ENCODE data around the gene SLCO2B1. TPM values are rescaled to one million over a fixed set of nuclear protein-coding genes. Genes with fewer than 3 reads are reported as not detected.

Gene SLCO2B1
- total and polyA plus RNA-seq, 2 of the 8 experiments (the other 6 are each of a cell fraction or from before 2014, with no cell fraction given), result 0.03 TPM; not detected in 1

GRCh38 chr11:75133976-75134375 lies 16.9 kb upstream of the SLCO2B1 start:
- H3K23ac ChIP-seq (ENCODE audit: insufficient read length), result no peak overlapping the region
- H3K14ac ChIP-seq (ENCODE audit: insufficient read length), result no peak overlapping the region
- no peaks in the 10 kb centered on the region for H4K20me1 ChIP-seq (replicated peaks in 1 of 2; ENCODE audit: control insufficient read depth in 1 of 2, insufficient read depth in 2 of 2, low read length in 2 of 2)
- no peak overlapping the region for H3K9ac ChIP-seq (replicated peaks in 1 of 4; ENCODE audit: extremely low read depth in 1 of 4, low read depth in 3 of 4, low read length in 3 of 4)
- no peak overlapping the region for H2AFZ ChIP-seq (ENCODE audit: low read length)
- H4K5ac ChIP-seq (ENCODE audit: insufficient read length, low read depth, low read length), result no peak overlapping the region
- no peak overlapping the region for H2BK120ac ChIP-seq (replicated peaks; ENCODE audit: low read depth, low read length)
- H2BK15ac ChIP-seq (ENCODE audit: low read length), result no peak overlapping the region
- no peaks in the 10 kb centered on the region for H3K23me2 ChIP-seq (ENCODE audit: low read depth, low read length)
- H4K91ac ChIP-seq (replicated peaks; ENCODE audit: insufficient read length, low read length), result no peak overlapping the region
- POLR2A ChIA-PET (ENCODE audit: partially characterized antibody), result no interaction called here
- H2BK12ac ChIP-seq (ENCODE audit: low read depth, low read length), result peak overlapping the region; percentile 19; the same call in 1 of the 2 replicates
- FAIRE-seq (no peak), DNase-seq (ENCODE audit: low read depth in 1 of 2, low spot score in 2 of 2) (no peak)
- H3K4me1 ChIP-seq (replicated peaks in 1 of 4; ENCODE audit: control insufficient read depth in 3 of 4, insufficient read depth in 4 of 4, low read length in 3 of 4), result peaks cover 0 to 5% (median 0%) of the 10 kb centered on the region in 4 experiments; a peak in 1 of 7 replicates
- no peak overlapping the region for H4K8ac ChIP-seq (ENCODE audit: extremely low read depth, insufficient read depth, low read length)
- no peak overlapping the region for H2BK20ac ChIP-seq (ENCODE audit: low read length)
- H3K18ac ChIP-seq (ENCODE audit: extremely low read depth, low read length), result no peak overlapping the region
- H3K4me3 ChIP-seq (ENCODE audit: extremely low read depth in 1 of 4, insufficient read depth in 2 of 4, low read depth in 3 of 4, low read length in 4 of 4), result no peak overlapping the region
- H3K79me1 ChIP-seq (ENCODE audit: low read depth, low read length), result no peaks in the 10 kb centered on the region
- H2BK5ac ChIP-seq (ENCODE audit: low read depth, low read length), result no peak overlapping the region
- WGBS, 2 experiments (ENCODE audit: extremely low coverage in 1 of 2, insufficient coverage in 1 of 2, insufficient read length in 1 of 2, insufficient replicate concordance in 2 of 2, low coverage in 1 of 2, low lambda C conversion rate in 2 of 2, missing lambda C conversion rate in 1 of 2), result 79% methylated on average over 6 of the region's 6 CpGs; no CpG with 5 or more reads in 1 of the 2 experiments
- H3K9me3 ChIP-seq (ENCODE audit: insufficient read depth in 2 of 2, low read depth in 1 of 2, low read length in 1 of 2), result peaks cover 0 to 1% of the 10 kb centered on the region in 2 experiments; a peak in 1 of 4 replicates
- TF ChIP-seq POLR2A (IDR thresholded peaks at IDR 0.05; ENCODE audit: control extremely low read depth in 1 of 2, low read depth in 2 of 2, low read length in 2 of 2), result no peak
- no peak for TF ChIP-seq NANOG (IDR thresholded peaks at IDR 0.05; ENCODE audit: insufficient read depth, low read depth, low read length, poor library complexity, severe bottlenecking)
- no peak for TF ChIP-seq SP4 (IDR thresholded peaks at IDR 0.05; ENCODE audit: low read length)
- TF ChIP-seq ZNF274 (IDR thresholded peaks at IDR 0.05; ENCODE audit: borderline replicate concordance, extremely low read depth, low read length), result no peak
- no peak overlapping the region for H3K27ac ChIP-seq (ENCODE audit: low read depth, low read length)
- CTCF ChIA-PET (ENCODE audit: partially characterized antibody), result interaction anchor here (1.3 to 29.8 kb wide), 7 partner anchors 8 to 112 kb away, joined by 4 to 952 read pairs (median 11); partner anchors contain the start of gene TPBGL
- H3K4ac ChIP-seq (replicated peaks; ENCODE audit: insufficient read length, low read depth, low read length), result no peak overlapping the region
- H3K56ac ChIP-seq (replicated peaks; ENCODE audit: insufficient read length, low read depth, low read length), result no peak overlapping the region
- H3K79me2 ChIP-seq (ENCODE audit: control insufficient read depth in 1 of 2, insufficient read depth in 2 of 2, low read length in 2 of 2), result no peaks in the 10 kb centered on the region
- no peak overlapping the region for H3K4me2 ChIP-seq (ENCODE audit: insufficient read depth in 1 of 2, low read depth in 2 of 2, low read length in 2 of 2)
- H3K36me3 ChIP-seq (ENCODE audit: control insufficient read depth in 2 of 4, insufficient read depth in 4 of 4, low read length in 3 of 4), result no peaks in the 10 kb centered on the region
- no peaks in the 10 kb centered on the region for H3K27me3 ChIP-seq (replicated peaks in 1 of 4; ENCODE audit: control insufficient read depth in 3 of 4, extremely low read depth in 1 of 4, insufficient read depth in 3 of 4, low read length in 3 of 4)
- no peak overlapping the region for H2AK5ac ChIP-seq (ENCODE audit: low read depth, low read length)

Measured in H1 (cell line).